ENCODE results near the gene GPR155. TPM values are rescaled to one million over a fixed set of nuclear protein-coding genes. Genes with fewer than 3 reads are reported as not detected.
"Not testable (repeated sequence)": the region's sequence is repeated elsewhere in the genome, so short reads cannot be mapped to it uniquely, and the experiment has no call there.

GPR155 gene
- total RNA-seq, 1 experiment from 2014 or later, result 2.1 TPM

DNA sequence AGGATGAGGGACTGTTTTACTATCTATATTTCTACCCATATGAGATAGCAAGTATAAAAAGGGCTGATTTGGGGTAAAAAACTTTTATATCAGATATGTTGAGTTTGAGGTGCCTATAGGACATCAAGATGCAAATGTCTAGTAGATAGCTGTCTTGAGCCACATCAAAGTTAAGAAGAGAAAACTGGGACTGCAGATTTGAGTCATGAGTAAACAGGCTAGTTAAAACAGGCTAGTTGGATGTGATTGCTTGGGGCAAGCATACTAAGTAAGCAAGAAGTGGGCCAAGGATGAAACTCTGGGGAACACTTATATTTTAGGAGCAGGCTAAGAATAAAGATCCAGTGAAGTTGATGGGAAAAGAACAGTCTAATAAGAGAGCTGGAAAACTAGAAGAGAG, 94.1 kb downstream of the GPR155 start:
- ATAC-seq (no peak), DNase-seq (ENCODE audit: low read depth, low spot score) (no peak)
- Histone ChIP-seq H3K36me3 (ENCODE audit: control insufficient read depth, insufficient read depth, low read length) (peaks cover 8% of the 10 kb centered on the region; the same call in 1 of the 2 replicates), H3K9me3 (ENCODE audit: control insufficient read depth, insufficient read depth, low read depth, low read length) (no peaks in the 10 kb centered on the region), H3K4me3 (ENCODE audit: low read depth in 2 of 2, low read length in 2 of 2) (no peak overlapping the region), H3K27ac (ENCODE audit: low read length) (no peak overlapping the region), H3K4me1 (ENCODE audit: control insufficient read depth, insufficient read depth, low read length) (peaks cover 13% of the 10 kb centered on the region), H3K27me3 (ENCODE audit: control insufficient read depth, insufficient read depth, low read length) (no peaks in the 10 kb centered on the region)
- CTCF ChIA-PET, result no interaction called here
- in situ Hi-C loops (cut with HindIII; ENCODE audit: low pct_unique_long_range_greater_than_20kb, low sequenced_read_pairs), result no loop called here
- BruUV-seq (replicated peaks), result no TSS peak
- TF ChIP-seq, protein P1, sequence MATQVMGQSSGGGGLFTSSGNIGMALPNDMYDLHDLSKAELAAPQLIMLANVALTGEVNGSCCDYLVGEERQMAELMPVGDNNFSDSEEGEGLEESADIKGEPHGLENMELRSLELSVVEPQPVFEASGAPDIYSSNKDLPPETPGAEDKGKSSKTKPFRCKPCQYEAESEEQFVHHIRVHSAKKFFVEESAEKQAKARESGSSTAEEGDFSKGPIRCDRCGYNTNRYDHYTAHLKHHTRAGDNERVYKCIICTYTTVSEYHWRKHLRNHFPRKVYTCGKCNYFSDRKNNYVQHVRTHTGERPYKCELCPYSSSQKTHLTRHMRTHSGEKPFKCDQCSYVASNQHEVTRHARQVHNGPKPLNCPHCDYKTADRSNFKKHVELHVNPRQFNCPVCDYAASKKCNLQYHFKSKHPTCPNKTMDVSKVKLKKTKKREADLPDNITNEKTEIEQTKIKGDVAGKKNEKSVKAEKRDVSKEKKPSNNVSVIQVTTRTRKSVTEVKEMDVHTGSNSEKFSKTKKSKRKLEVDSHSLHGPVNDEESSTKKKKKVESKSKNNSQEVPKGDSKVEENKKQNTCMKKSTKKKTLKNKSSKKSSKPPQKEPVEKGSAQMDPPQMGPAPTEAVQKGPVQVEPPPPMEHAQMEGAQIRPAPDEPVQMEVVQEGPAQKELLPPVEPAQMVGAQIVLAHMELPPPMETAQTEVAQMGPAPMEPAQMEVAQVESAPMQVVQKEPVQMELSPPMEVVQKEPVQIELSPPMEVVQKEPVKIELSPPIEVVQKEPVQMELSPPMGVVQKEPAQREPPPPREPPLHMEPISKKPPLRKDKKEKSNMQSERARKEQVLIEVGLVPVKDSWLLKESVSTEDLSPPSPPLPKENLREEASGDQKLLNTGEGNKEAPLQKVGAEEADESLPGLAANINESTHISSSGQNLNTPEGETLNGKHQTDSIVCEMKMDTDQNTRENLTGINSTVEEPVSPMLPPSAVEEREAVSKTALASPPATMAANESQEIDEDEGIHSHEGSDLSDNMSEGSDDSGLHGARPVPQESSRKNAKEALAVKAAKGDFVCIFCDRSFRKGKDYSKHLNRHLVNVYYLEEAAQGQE (IDR thresholded peaks at IDR 0.05; ENCODE audit: insufficient read depth in 1 of 2, low read depth in 2 of 2, low read length in 1 of 2), result no peak
- TF ChIP-seq, protein P2, sequence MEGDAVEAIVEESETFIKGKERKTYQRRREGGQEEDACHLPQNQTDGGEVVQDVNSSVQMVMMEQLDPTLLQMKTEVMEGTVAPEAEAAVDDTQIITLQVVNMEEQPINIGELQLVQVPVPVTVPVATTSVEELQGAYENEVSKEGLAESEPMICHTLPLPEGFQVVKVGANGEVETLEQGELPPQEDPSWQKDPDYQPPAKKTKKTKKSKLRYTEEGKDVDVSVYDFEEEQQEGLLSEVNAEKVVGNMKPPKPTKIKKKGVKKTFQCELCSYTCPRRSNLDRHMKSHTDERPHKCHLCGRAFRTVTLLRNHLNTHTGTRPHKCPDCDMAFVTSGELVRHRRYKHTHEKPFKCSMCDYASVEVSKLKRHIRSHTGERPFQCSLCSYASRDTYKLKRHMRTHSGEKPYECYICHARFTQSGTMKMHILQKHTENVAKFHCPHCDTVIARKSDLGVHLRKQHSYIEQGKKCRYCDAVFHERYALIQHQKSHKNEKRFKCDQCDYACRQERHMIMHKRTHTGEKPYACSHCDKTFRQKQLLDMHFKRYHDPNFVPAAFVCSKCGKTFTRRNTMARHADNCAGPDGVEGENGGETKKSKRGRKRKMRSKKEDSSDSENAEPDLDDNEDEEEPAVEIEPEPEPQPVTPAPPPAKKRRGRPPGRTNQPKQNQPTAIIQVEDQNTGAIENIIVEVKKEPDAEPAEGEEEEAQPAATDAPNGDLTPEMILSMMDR (IDR thresholded peaks at IDR 0.05), result no peak
- TF ChIP-seq SIN3A (IDR thresholded peaks at IDR 0.05; ENCODE audit: borderline replicate concordance, insufficient read depth, low read depth, low read length) (no peak), TCF7L2 (IDR thresholded peaks at IDR 0.05; ENCODE audit: low read depth, low read length) (no peak), POLR2AphosphoS5 (IDR thresholded peaks at IDR 0.05; ENCODE audit: low read depth, low read length) (no peak)
- POLR2A ChIA-PET, result no interaction called here
- intact Hi-C loops (cut with micrococcal nuclease; ENCODE audit: unreplicated experiment), result no loop called here

DNA sequence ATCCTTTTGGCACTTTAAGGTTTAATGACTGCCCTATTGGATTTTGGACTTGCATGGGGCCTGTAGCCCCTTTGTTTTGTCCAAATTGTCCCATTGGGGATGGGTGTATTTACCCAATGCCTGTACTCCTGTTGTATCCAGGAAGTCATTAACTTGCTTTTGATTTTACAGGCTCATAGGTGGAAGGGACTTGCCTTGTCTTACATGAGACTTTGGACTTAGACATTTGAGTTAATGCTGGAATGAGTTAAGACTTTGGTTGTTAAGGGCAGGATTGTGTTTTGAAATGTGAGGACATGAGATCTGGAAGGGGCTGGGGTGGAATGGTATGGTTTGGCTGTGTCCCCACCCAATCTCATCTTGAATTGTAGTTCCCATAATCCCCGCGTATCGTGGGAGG, 96.5 kb downstream of the GPR155 start:
- DNase-seq (ENCODE audit: low read depth, low spot score); H3K27me3 ChIP-seq (ENCODE audit: control insufficient read depth, insufficient read depth, low read length); intact Hi-C loops (cut with micrococcal nuclease; ENCODE audit: unreplicated experiment); H3K4me3 ChIP-seq (ENCODE audit: low read depth in 2 of 2, low read length in 2 of 2); H3K27ac ChIP-seq (ENCODE audit: low read length); BruUV-seq (replicated peaks); H3K9me3 ChIP-seq (ENCODE audit: control insufficient read depth, insufficient read depth, low read depth, low read length); H3K36me3 ChIP-seq (ENCODE audit: control insufficient read depth, insufficient read depth, low read length); in situ Hi-C loops (cut with HindIII; ENCODE audit: low pct_unique_long_range_greater_than_20kb, low sequenced_read_pairs); CTCF ChIA-PET; ATAC-seq; POLR2A ChIA-PET: not testable (repeated sequence)
- peaks cover 13% of the 10 kb centered on the region for H3K4me1 ChIP-seq (ENCODE audit: control insufficient read depth, insufficient read depth, low read length)

DNA sequence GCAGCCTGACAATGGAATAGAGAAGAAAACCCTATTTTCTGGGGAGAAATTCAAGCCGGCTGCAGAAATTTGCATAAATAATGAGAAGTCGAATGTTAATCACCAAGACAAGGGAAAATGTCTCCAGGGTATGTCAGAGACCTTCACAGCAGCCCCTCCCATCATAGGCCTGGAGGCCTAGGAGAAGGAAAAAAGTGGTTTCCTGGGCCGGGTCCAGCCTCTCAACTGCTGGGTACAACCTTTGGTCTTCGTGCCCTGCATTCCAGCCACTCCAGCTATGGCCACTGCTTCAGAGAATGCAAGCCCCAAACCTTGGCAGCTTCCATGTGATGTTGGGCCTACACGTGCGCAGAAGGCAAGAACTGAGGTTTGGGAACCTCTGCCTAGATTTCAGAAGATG, 97.3 kb downstream of the GPR155 start:
- H3K36me3 ChIP-seq (ENCODE audit: control insufficient read depth, insufficient read depth, low read length), result peaks cover 5% of the 10 kb centered on the region; the same call in 1 of the 2 replicates
- H3K27ac ChIP-seq (ENCODE audit: low read length), result no peak overlapping the region
- H3K4me1 ChIP-seq (ENCODE audit: control insufficient read depth, insufficient read depth, low read length), result peaks cover 10% of the 10 kb centered on the region
- no peak for TF ChIP-seq TCF7L2 (IDR thresholded peaks at IDR 0.05; ENCODE audit: low read depth, low read length)
- TF ChIP-seq, protein P1 (IDR thresholded peaks at IDR 0.05; ENCODE audit: insufficient read depth in 1 of 2, low read depth in 2 of 2, low read length in 1 of 2), result no peak
- TF ChIP-seq, protein P2 (IDR thresholded peaks at IDR 0.05), result no peak
- TF ChIP-seq POLR2AphosphoS5 (IDR thresholded peaks at IDR 0.05; ENCODE audit: low read depth, low read length), result no peak
- no peak for TF ChIP-seq SIN3A (IDR thresholded peaks at IDR 0.05; ENCODE audit: borderline replicate concordance, insufficient read depth, low read depth, low read length)
- in situ Hi-C loops (cut with HindIII; ENCODE audit: low pct_unique_long_range_greater_than_20kb, low sequenced_read_pairs) (no loop called here), intact Hi-C loops (cut with micrococcal nuclease; ENCODE audit: unreplicated experiment) (no loop called here)
- no TSS peak for BruUV-seq (replicated peaks)
- CTCF ChIA-PET, result no interaction called here
- no peaks in the 10 kb centered on the region for H3K9me3 ChIP-seq (ENCODE audit: control insufficient read depth, insufficient read depth, low read depth, low read length)
- H3K27me3 ChIP-seq (ENCODE audit: control insufficient read depth, insufficient read depth, low read length), result no peaks in the 10 kb centered on the region
- no peak overlapping the region for H3K4me3 ChIP-seq (ENCODE audit: low read depth in 2 of 2, low read length in 2 of 2)
- ATAC-seq, result no peak
- no peak for DNase-seq (ENCODE audit: low read depth, low spot score)
- POLR2A ChIA-PET, result no interaction called here

DNA sequence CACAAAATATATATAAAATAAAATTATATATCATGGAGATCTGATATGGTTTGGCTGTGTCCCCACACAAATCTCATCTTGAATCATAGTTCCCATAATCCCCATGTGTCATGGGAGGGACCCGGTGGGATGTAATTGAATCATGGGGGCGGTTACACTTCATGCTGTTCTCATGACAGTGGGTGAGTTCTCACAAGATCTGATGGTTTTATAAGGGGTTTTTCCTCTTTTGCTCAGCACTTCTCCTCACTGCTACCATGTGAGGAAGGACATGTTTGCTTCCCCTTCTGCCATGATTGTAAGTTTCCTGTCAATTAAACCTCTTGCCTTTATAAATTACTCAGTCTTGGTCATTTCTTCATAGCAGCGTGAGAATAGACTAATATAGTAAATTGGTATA, 98.1 kb downstream of the GPR155 start:
- not testable (repeated sequence) for ATAC-seq

More for the DNA sequence above, 98.1 kb downstream of the GPR155 start:
- DNase-seq (ENCODE audit: low read depth, low spot score); CTCF ChIA-PET; H3K36me3 ChIP-seq (ENCODE audit: control insufficient read depth, insufficient read depth, low read length); H3K27me3 ChIP-seq (ENCODE audit: control insufficient read depth, insufficient read depth, low read length); H3K4me1 ChIP-seq (ENCODE audit: control insufficient read depth, insufficient read depth, low read length); intact Hi-C loops (cut with micrococcal nuclease; ENCODE audit: unreplicated experiment); in situ Hi-C loops (cut with HindIII; ENCODE audit: low pct_unique_long_range_greater_than_20kb, low sequenced_read_pairs); H3K27ac ChIP-seq (ENCODE audit: low read length); H3K4me3 ChIP-seq (ENCODE audit: low read depth in 2 of 2, low read length in 2 of 2); H3K9me3 ChIP-seq (ENCODE audit: control insufficient read depth, insufficient read depth, low read depth, low read length); BruUV-seq (replicated peaks): not testable (repeated sequence)
- POLR2A ChIA-PET, result interaction anchor here (0.6 kb wide), 1 partner anchor 339 kb away, joined by 3 read pairs; no protein-coding TSS in a partner anchor
